AG10803 (cell line): Measurements from ENCODE around the gene DISC1.

ENCODE experiments used
- DNase-seq: peaks from one replicate; pipeline ENCODE4 v3.0.0; 2010; ENCODE audit warnings: low read depth
- H3K4me3 ChIP-seq: 2 replicates; pipeline ENCODE4 v1.5.1; 2011; ENCODE audit warnings: mild to moderate bottlenecking, low read length, control low read depth
- TF ChIP-seq, protein P1 (sequence below): conservative IDR thresholded peaks from 2 replicates; pipeline ENCODE4 v1.5.1; 2011; ENCODE audit warnings: mild to moderate bottlenecking, low read length, control low read depth, inconsistent platforms

DISC1 gene

DNA sequence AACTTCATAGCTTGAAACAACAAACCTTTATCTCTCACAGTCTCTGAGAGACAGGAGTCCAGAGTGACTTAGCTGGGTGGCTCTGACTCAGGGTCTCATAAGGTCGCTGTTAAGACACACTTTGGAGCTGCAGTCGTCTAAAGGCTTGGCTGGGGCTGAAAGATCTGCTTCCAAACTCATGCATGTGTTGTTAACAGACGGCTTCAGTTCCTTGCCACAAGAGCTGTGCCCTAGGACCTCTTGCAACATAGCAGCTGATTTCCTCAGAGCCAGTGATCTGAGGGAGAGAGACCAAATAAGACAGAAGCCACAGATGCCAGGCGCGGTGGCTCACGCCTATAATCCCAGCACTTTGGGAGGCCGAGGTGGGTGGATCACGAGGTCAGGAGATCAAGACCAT is 176.8 kb downstream of the DISC1 start:
- TF ChIP-seq, protein P1, sequence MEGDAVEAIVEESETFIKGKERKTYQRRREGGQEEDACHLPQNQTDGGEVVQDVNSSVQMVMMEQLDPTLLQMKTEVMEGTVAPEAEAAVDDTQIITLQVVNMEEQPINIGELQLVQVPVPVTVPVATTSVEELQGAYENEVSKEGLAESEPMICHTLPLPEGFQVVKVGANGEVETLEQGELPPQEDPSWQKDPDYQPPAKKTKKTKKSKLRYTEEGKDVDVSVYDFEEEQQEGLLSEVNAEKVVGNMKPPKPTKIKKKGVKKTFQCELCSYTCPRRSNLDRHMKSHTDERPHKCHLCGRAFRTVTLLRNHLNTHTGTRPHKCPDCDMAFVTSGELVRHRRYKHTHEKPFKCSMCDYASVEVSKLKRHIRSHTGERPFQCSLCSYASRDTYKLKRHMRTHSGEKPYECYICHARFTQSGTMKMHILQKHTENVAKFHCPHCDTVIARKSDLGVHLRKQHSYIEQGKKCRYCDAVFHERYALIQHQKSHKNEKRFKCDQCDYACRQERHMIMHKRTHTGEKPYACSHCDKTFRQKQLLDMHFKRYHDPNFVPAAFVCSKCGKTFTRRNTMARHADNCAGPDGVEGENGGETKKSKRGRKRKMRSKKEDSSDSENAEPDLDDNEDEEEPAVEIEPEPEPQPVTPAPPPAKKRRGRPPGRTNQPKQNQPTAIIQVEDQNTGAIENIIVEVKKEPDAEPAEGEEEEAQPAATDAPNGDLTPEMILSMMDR = no peak
- no peak overlapping the region for H3K4me3 ChIP-seq
- DNase-seq = peak; percentile 88

DNA sequence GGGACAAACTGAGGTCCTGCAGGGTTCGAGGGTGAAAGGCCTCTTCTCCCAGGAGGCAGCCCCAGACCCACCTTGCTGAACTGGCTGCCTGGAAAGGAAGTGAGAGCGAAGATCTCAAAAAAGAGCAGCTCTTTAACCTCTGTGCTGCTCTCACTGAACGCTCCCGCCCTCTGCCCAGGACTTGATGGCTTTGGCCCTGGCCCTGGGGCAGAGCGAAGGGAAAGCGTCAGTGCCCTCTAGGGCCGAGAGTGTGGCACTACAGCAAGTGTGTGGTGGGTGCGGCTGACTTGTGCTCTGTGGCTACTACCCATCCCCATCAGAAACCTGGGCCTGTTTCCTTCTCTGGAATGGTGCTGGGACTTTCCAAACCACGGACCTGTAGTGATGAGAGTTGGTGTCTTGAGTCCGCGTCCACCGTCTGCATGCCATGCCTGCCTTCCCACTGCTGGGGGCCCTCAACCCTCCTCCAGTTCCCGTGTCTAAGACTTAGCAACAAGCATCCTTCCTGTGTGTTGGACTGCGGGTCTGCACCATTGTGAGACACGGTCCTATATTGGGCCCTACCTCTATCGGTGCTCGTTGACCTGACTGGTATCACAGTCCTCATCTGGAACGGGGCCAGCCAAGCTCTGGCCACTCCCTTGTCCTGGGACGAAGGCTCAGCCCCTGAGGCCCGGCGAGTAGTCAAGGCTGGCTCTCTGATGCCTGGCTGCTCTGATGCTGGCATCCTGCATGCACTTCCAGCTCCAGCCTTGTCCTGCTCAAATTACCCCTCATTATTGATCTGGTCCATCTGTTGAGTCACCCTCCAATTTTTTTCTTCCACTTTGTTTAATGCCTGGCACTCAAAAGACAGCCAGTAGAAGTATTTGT is 180.3 kb downstream of the DISC1 start:
- no peak for DNase-seq
- no peak overlapping the region for H3K4me3 ChIP-seq
- TF ChIP-seq, protein P1 = peak; percentile 31

DNA sequence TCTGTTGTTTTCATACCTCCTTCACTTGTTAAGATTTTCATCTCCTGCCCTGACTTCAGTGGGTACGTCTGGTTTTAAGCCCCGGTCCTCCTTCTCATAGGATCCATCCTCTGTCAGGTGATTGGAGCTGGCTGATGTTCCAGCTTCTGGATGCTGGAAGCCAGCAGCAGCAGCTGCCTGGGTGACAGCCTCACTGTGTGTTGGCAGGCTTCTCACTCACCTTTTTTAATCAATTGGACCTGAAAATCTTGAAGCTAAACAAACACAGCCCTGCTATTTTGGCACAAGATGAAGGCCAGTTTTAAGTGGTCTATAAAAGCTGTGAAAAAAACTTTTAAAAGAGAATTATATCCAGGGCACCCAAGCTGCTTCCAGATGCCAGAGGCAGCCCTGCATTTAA is 181.0 kb downstream of the DISC1 start:
- H3K4me3 ChIP-seq = no peak overlapping the region
- no peak for DNase-seq
- TF ChIP-seq, protein P1 = no peak

DNA sequence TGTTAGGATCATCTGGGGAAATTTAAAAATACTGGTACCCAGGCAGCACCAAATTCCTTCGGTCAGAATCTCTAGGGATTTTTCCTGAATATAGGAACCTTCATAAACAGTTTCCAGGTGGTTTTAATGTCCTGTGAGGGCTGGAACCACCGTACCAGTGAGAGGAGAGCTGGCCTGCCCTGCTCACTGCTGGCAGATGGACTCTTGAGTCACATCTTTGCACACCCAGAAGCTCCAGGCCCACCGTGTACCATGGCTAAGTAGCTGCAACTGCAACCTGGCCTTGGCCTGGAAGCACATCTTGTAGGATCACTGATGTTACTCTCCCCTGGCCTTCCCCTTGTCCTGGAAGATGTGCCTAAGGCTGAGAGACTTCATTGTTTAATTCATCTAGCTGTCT is 181.5 kb downstream of the DISC1 start:
- TF ChIP-seq, protein P1 = no peak
- peak; percentile 25 for DNase-seq
- no peak overlapping the region for H3K4me3 ChIP-seq

DNA sequence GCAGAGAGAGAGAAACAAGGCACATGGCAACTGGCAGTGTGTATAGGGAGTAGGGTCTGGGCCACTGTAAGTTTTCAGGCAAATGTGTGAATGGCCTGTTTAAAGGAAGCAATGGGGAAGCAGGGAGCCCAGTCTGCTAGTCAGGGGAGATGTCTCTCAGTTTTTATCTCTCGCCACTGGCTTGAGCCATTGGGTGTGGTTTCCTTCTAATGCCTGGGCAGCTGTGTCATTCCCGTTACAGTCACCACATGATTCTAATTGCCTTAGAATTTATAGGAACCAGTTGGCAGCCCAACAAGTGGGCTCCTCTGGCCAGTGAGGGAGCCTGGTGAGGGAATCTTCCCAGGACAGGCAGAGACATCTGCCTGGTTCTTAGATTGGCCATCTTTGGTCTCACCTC is 182.4 kb downstream of the DISC1 start:
- H3K4me3 ChIP-seq = no peak overlapping the region
- TF ChIP-seq, protein P1 = no peak
- DNase-seq = peak; percentile 92

DNA sequence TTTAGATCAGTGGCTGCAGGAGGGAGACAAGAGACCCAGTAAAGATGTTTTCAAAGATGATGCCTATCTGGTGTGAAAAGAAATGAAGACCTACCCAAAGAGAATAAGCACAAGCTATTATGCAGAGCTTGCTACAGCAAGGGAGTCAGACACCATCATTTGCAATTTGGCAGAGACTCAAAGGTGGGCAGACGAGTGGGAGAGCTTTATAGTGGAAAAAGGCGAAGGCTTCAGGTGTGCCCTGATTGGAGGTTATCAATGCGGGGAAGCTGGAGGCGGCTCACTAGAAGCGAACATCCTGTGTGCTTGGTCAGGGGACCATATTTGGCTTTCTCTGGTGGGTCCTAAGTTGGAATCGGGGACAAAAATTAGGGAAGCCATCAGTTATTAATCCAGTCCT is 183.8 kb downstream of the DISC1 start:
- DNase-seq = no peak
- TF ChIP-seq, protein P1 = no peak

DNA sequence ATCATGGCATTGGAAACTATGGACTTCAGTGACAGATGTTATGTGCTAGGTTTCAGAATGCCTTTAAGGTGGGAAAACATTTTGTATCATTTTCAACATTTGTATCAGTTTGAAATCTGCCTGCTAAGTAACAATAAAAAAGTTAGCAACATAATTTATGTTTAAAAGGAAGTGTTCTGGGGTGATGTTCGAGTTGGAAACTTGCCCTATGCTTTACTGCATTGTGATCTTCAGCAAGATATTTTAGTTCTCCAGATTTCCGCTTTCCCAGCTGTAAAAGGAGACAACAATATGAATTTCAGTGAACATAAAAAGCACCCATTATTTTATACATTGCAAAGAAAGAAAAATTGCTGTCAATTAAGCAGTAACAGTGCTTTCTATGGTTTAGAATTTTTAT is 187.4 kb downstream of the DISC1 start:
- no peak for DNase-seq
- TF ChIP-seq, protein P1 = no peak
- no peak overlapping the region for H3K4me3 ChIP-seq

More for the DNA sequence above, 183.8 kb downstream of the DISC1 start:
- no peak overlapping the region for H3K4me3 ChIP-seq
